Gastrocnemius medialis (tissue), 4 donors: ENCODE data around the gene HSD11B2. TPM values are rescaled to one million over a fixed set of nuclear protein-coding genes. Genes with fewer than 3 reads are reported as not detected.

Experiments used
- ATAC-seq, 2 donors: fragments of 150-250 bp; one replicate each; pipeline ENCODE4 v1.9.1; 2016
- DNase-seq, 2 donors: peaks; one replicate each; pipeline ENCODE4 v3.0.0-alpha.2; 2019
- H3K27ac ChIP-seq, 4 donors: fragments of 200-600 bp; sonication (generic); 1 replicate in 1 of 4; 2 replicates in 3 of 4; pipeline ENCODE4 v1.5.1; 2016 to 2018; ENCODE audit warnings: mild to moderate bottlenecking in 2 of 4, moderate library complexity in 1 of 4
- H3K27me3 ChIP-seq, 3 donors: fragments of 200-600 bp; sonication (generic) in 2 of 3; 1 replicate in 1 of 3; 2 replicates in 2 of 3; pipeline versions ENCODE4 v1.5.1 to v1.6.0; 2016 to 2019; ENCODE audit warnings: mild to moderate bottlenecking in 1 of 3, moderate library complexity in 1 of 3
- H3K36me3 ChIP-seq, 2 donors: fragments of 200-600 bp; sonication (generic) in 1 of 2; one replicate each; pipeline ENCODE4 v1.5.1; 2017 to 2018
- H3K4me1 ChIP-seq, 2 donors: fragments of 200-600 bp; sonication (generic) in 1 of 2; one replicate each; pipeline ENCODE4 v1.5.1; 2016 to 2017; ENCODE audit warnings: mild to moderate bottlenecking in 2 of 2
- H3K4me3 ChIP-seq, 4 donors: fragments of 200-600 bp; sonication (generic) in 3 of 4; 1 replicate in 1 of 4; 2 replicates in 3 of 4; pipeline ENCODE4 v1.5.1; 2016 to 2019; ENCODE audit warnings: mild to moderate bottlenecking in 2 of 4
- H3K9me3 ChIP-seq, 3 donors: fragments of 200-600 bp; sonication (generic) in 2 of 3; 1 replicate in 1 of 3; 2 replicates in 2 of 3; pipeline ENCODE4 v1.5.1; 2016 to 2019
- CTCF ChIP-seq, 5 experiments: fragments of 450-650 bp in 3 of 5; fragments of 200-600 bp in 2 of 5; sonication (generic) in 2 of 5; IDR thresholded peaks in 4 of 5; conservative IDR thresholded peaks in 1 of 5; 1 replicate in 4 of 5; 2 replicates in 1 of 5; pipeline ENCODE4 v1.5.1; 2016 to 2019; ENCODE audit warnings: antibody characterized with exemption in 5 of 5, mild to moderate bottlenecking in 3 of 5, moderate library complexity in 3 of 5
- POLR2A ChIP-seq, 2 donors: fragments of 450-650 bp; IDR thresholded peaks; one replicate each; pipeline ENCODE4 v1.6.1; 2017; ENCODE audit warnings: antibody characterized with exemption in 2 of 2, mild to moderate bottlenecking in 2 of 2, moderate library complexity in 2 of 2
- in situ Hi-C, 4 donors: fragments of 200-750 bp; cut with MboI; loops; one replicate each; pipeline versions ENCODE4 v1.15.0 to v1.8.0; 2017; ENCODE audit warnings: low sequenced_read_pairs in 4 of 4
- intact Hi-C: fragments of 100-400 bp; cut with DNase I; formaldehyde crosslinking; loops from one replicate; pipeline ENCODE4 v1.15.1; 2023; ENCODE audit warnings: low total_unique reads
- total RNA-seq, 4 donors: library from RNA; depleted of rRNA; stranded (reverse); fragments of >200 nt; gene quantifications; one replicate each; pipeline versions ENCODE4 v1.1.0 to v1.2.3, GENCODE V29; 2016

The HSD11B2 gene
- total RNA-seq, 4 donors from 2014 or later, result 2.3 to 4.1 TPM; not detected in 2

GRCh38 chr16:67483731-67484525 lies 53.0 kb downstream of the HSD11B2 start:
- Histone ChIP-seq H3K36me3 (no peaks in the 10 kb centered on the region), H3K9me3 (no peaks in the 10 kb centered on the region), H3K27ac (no peak overlapping the region), H3K27me3 (no peaks in the 10 kb centered on the region), H3K4me3 (no peak overlapping the region), H3K4me1 (peaks cover 21 to 28% of the 10 kb centered on the region in 2 donors)
- no peak for TF ChIP-seq POLR2A (IDR thresholded peaks at IDR 0.05)
- no peak for TF ChIP-seq CTCF (IDR thresholded peaks at IDR 0.05 in 4 of 5, conservative IDR thresholded peaks at IDR 0.05 in 1 of 5)
- ATAC-seq (no peak), DNase-seq (no peak)
- in situ Hi-C loops (loop anchor here in 1 of 4 donors (5.0 kb wide), 1 partner anchor 33 kb away; no protein-coding TSS in a partner anchor), intact Hi-C loops (loop anchor here (5.0 kb wide), 1 partner anchor 38 kb away; no protein-coding TSS in a partner anchor)

- no peak for ATAC-seq
- intact Hi-C loops, result no loop called here
Observed at GRCh38 chr16:67486805-67487204, 55.9 kb downstream of the HSD11B2 start.

More at GRCh38 chr16:67486805-67487204, 55.9 kb downstream of the HSD11B2 start:
- Histone ChIP-seq H3K36me3 (no peaks in the 10 kb centered on the region), H3K4me1 (peaks cover 8 to 9% of the 10 kb centered on the region in 2 donors), H3K27ac (no peak overlapping the region), H3K9me3 (no peaks in the 10 kb centered on the region), H3K4me3 (no peak overlapping the region), H3K27me3 (no peaks in the 10 kb centered on the region)
- in situ Hi-C loops, result no loop called here
- DNase-seq, result no peak
- no peak for TF ChIP-seq CTCF (IDR thresholded peaks at IDR 0.05 in 4 of 5, conservative IDR thresholded peaks at IDR 0.05 in 1 of 5)
- no peak for TF ChIP-seq POLR2A (IDR thresholded peaks at IDR 0.05)

Other genes starting within 250 kb of the HSD11B2 start
- gene MATCAP1, start 247.2 kb upstream of the HSD11B2 start, total RNA-seq, result 1 to 10 TPM; 2.5 to 7.7 (median 4.5) TPM
- 1 to 10 TPM in 1 of 4 donors, under 1 TPM in 3; 0.20 to 2.3 (median 0.88) TPM for gene EXOC3L1, start 241.0 kb upstream of the HSD11B2 start, total RNA-seq
- 100 to 1,000 TPM in 1 of 4 donors, 10 to 100 TPM in 3; 67.8 to 114 (median 96.5) TPM for gene E2F4, start 239.0 kb upstream of the HSD11B2 start, total RNA-seq
- gene ELMO3, start 232.0 kb upstream of the HSD11B2 start, total RNA-seq, result under 1 TPM; 0.09 to 0.55 (median 0.29) TPM
- gene TMEM208, start 204.0 kb upstream of the HSD11B2 start, total RNA-seq, result 10 to 100 TPM; 14.7 to 35.8 (median 29.2) TPM
- 10 to 100 TPM; 26.3 to 65.3 (median 52.4) TPM for gene FHOD1, start 183.6 kb upstream of the HSD11B2 start, total RNA-seq
- gene SLC9A5, start 182.1 kb upstream of the HSD11B2 start, total RNA-seq, result 1 to 10 TPM in 3 of 4 donors, under 1 TPM in 1; 0.61 to 2.0 (median 1.2) TPM
- 10 to 100 TPM in 1 of 4 donors, 1 to 10 TPM in 3; 1.1 to 16.5 (median 2.6) TPM for gene PLEKHG4, start 151.6 kb upstream of the HSD11B2 start, total RNA-seq
- gene KCTD19, start 104.4 kb upstream of the HSD11B2 start, total RNA-seq, result not detected
- gene LRRC36, start 104.3 kb upstream of the HSD11B2 start, total RNA-seq, result not detected
- 10 to 100 TPM in 2 of 4 donors, 1 to 10 TPM in 2; 2.2 to 31.9 (median 7.1) TPM for gene TPPP3, start 37.6 kb upstream of the HSD11B2 start, total RNA-seq
- gene ZDHHC1, start 14.6 kb upstream of the HSD11B2 start, total RNA-seq, result 10 to 100 TPM in 1 of 4 donors, 1 to 10 TPM in 3; 4.4 to 11.0 (median 8.9) TPM
- gene ATP6V0D1, start 50.0 kb downstream of the HSD11B2 start, total RNA-seq, result 100 to 1,000 TPM; 117 to 211 (median 157) TPM
- not detected for gene AGRP, start 52.4 kb downstream of the HSD11B2 start, total RNA-seq
- gene RIPOR1, start 97.7 kb downstream of the HSD11B2 start, total RNA-seq, result 10 to 100 TPM; 10.6 to 65.4 (median 25.1) TPM
- 10 to 100 TPM; 25.9 to 35.9 (median 30.3) TPM for gene CTCF, start 131.4 kb downstream of the HSD11B2 start, total RNA-seq
- gene CARMIL2, start 214.0 kb downstream of the HSD11B2 start, total RNA-seq, result 1 to 10 TPM in 1 of 4 donors, under 1 TPM in 1, not detected in 2; 0.10 to 1.1 TPM
- gene ACD, start 229.1 kb downstream of the HSD11B2 start, total RNA-seq, result 10 to 100 TPM in 3 of 4 donors, 1 to 10 TPM in 1; 9.9 to 12.8 (median 11.1) TPM
- 10 to 100 TPM in 3 of 4 donors, 1 to 10 TPM in 1; 2.7 to 17.3 (median 12.5) TPM for gene PARD6A, start 229.8 kb downstream of the HSD11B2 start, total RNA-seq
- 10 to 100 TPM in 3 of 4 donors, 1 to 10 TPM in 1; 8.1 to 14.2 (median 11.2) TPM for gene ENKD1, start 235.6 kb downstream of the HSD11B2 start, total RNA-seq
- gene C16orf86, start 235.7 kb downstream of the HSD11B2 start, total RNA-seq, result 1 to 10 TPM; 5.1 to 8.5 (median 7.3) TPM